HCT116 (cell line): ENCODE measurements around the gene CAP2. TPM values are rescaled to one million over a fixed set of nuclear protein-coding genes. Genes with fewer than 3 reads are reported as not detected.
A peak's percentile ranks its signal among the peaks of the same experiment; 100 is the strongest.

Experiments used
- ATAC-seq: fragments of 200-7000 bp; cut with Tn5 transposase; 2 replicates; pipeline ENCODE4 v1.9.1; 2020; ENCODE audit warnings: mild to moderate bottlenecking, moderate library complexity
- BruUV-seq: library from RNA; stranded (reverse); fragments of 400-500 nt; replicated peaks from 2 replicates; lab custom pipeline; 2021; lab: Mats Ljungman, UMichigan
- CTCF ChIA-PET: fragments of 300-600 bp; sonication (Branson Sonifier 250); formaldehyde crosslinking; loops from one replicate; lab custom pipeline; 2021; ENCODE audit warnings: antibody characterized with exemption; lab: Charles Lee
- POLR2A ChIA-PET: fragments of 300-600, 350-600 bp; sonication (Branson Sonifier 250); formaldehyde crosslinking; loops from one replicate; lab custom pipeline; 2021; ENCODE audit warnings: antibody characterized with exemption; lab: Charles Lee
- RAD21 ChIA-PET, 2 experiments: fragments of 300-600 bp; sonication (Branson Sonifier 250); formaldehyde crosslinking; loops; one replicate each; lab custom pipeline; 2023; ENCODE audit warnings: low total read pairs in 2 of 2; ENCODE audit not compliant: uncharacterized antibody in 2 of 2, unreplicated experiment in 2 of 2, low non-redundant PET in 1 of 2; lab: Charles Lee
- DNase-seq: peaks from one replicate; pipeline ENCODE4 v3.0.0-alpha.2; 2010; ENCODE audit warnings: low read depth, low spot score
- H2AFZ ChIP-seq: fragments of 200-600 bp; shearing (Covaris generic), sonication (generic); 2 replicates; pipeline ENCODE4 v1.6.1; 2017; ENCODE audit warnings: low read depth, mixed run types, mixed read lengths, antibody characterized with exemption, low read length; ENCODE audit not compliant: poor library complexity, severe bottlenecking
- H3K27ac ChIP-seq: 2 replicates; pipeline ENCODE4 v1.5.1; 2012; ENCODE audit warnings: low read depth, low read length
- H3K27me3 ChIP-seq: fragments of 200-600 bp; sonication (generic); 2 replicates; pipeline ENCODE4 v1.6.1; 2016; ENCODE audit warnings: mixed run types, low read length, mixed read lengths; ENCODE audit not compliant: insufficient read depth
- H3K36me3 ChIP-seq, 2 experiments: fragments of 200-500 bp in 1 of 2; fragments of 200-600 bp in 1 of 2; sonication (Bioruptor generic) in 1 of 2; sonication (generic) in 1 of 2; 2 replicates each; pipeline versions ENCODE4 v1.5.1 to v1.6.1; 2014 to 2016; ENCODE audit warnings: low read length in 2 of 2, inconsistent platforms in 1 of 2, mixed read lengths in 1 of 2, mixed run types in 1 of 2; ENCODE audit not compliant: insufficient read depth in 2 of 2, control insufficient read depth in 1 of 2
- H3K4me1 ChIP-seq, 2 experiments: fragments of 200-600 bp in 1 of 2; sonication (generic) in 1 of 2; 2 replicates each; pipeline versions ENCODE4 v1.5.1 to v1.6.1; 2012 to 2017; ENCODE audit warnings: low read length in 2 of 2, inconsistent platforms in 1 of 2, mild to moderate bottlenecking in 1 of 2, mixed read lengths in 1 of 2, mixed run types in 1 of 2, moderate library complexity in 1 of 2; ENCODE audit not compliant: insufficient read depth in 2 of 2, control insufficient read depth in 1 of 2
- H3K4me2 ChIP-seq: fragments of 200-600 bp; sonication (generic); 2 replicates; pipeline ENCODE4 v1.6.1; 2017; ENCODE audit warnings: mixed run types, low read length, mixed read lengths
- H3K4me3 ChIP-seq, 2 experiments: fragments of 200-600 bp in 1 of 2; sonication (generic) in 1 of 2; replicated peaks in 1 of 2; 2 replicates each; pipeline ENCODE4 v1.5.1; 2011 to 2016; ENCODE audit warnings: low read length in 2 of 2, control low read depth in 1 of 2, low read depth in 1 of 2, mild to moderate bottlenecking in 1 of 2, mixed read lengths in 1 of 2, mixed run types in 1 of 2
- H3K79me2 ChIP-seq: fragments of 200-600 bp; sonication (generic); 2 replicates; pipeline ENCODE4 v1.6.1; 2017; ENCODE audit warnings: mild to moderate bottlenecking, mixed run types, low read length, moderate library complexity, mixed read lengths; ENCODE audit not compliant: insufficient read depth
- H3K9ac ChIP-seq: fragments of 200-600 bp; sonication (generic); 2 replicates; pipeline ENCODE4 v1.6.1; 2016; ENCODE audit warnings: low read length, mixed read lengths
- H3K9me2 ChIP-seq: fragments of 200-600 bp; sonication (generic), shearing (Covaris generic); 2 replicates; pipeline ENCODE4 v1.6.1; 2017; ENCODE audit warnings: mixed run types, mild to moderate bottlenecking, moderate library complexity; ENCODE audit not compliant: insufficient read depth
- H3K9me3 ChIP-seq, 2 experiments: fragments of 200-500 bp in 1 of 2; fragments of 200-600 bp in 1 of 2; sonication (Bioruptor generic) in 1 of 2; sonication (generic) in 1 of 2; 2 replicates each; pipeline ENCODE4 v1.6.1; 2014 to 2017; ENCODE audit warnings: low read length in 2 of 2, mixed read lengths in 2 of 2, inconsistent platforms in 1 of 2, low read depth in 1 of 2, mild to moderate bottlenecking in 1 of 2, mixed run types in 1 of 2, moderate library complexity in 1 of 2; ENCODE audit not compliant: control insufficient read depth in 1 of 2, insufficient read depth in 1 of 2
- H4K20me1 ChIP-seq: fragments of 200-600 bp; sonication (generic), shearing (Covaris generic); 2 replicates; pipeline ENCODE4 v1.6.1; 2017; ENCODE audit warnings: mixed run types, mild to moderate bottlenecking, moderate library complexity; ENCODE audit not compliant: insufficient read depth
- CBX3 ChIP-seq: IDR thresholded peaks from 2 replicates; pipeline ENCODE4 v1.6.1; 2012; ENCODE audit warnings: low read depth
- ELF1 ChIP-seq: IDR thresholded peaks from 2 replicates; pipeline ENCODE4 v1.6.1; 2012; ENCODE audit warnings: low read depth, borderline replicate concordance
- FOSL1 ChIP-seq: IDR thresholded peaks from 2 replicates; pipeline ENCODE4 v1.6.1; 2012; ENCODE audit warnings: low read depth
- MAX ChIP-seq: IDR thresholded peaks from 2 replicates; pipeline ENCODE4 v1.6.1; 2012
- RAD21 ChIP-seq: IDR thresholded peaks from 2 replicates; pipeline ENCODE4 v1.6.1; 2012; ENCODE audit warnings: low read depth, mild to moderate bottlenecking
- SIN3A ChIP-seq: IDR thresholded peaks from 2 replicates; pipeline ENCODE4 v1.6.1; 2012; ENCODE audit warnings: low read depth
- SRF ChIP-seq: IDR thresholded peaks from 2 replicates; pipeline ENCODE4 v1.6.1; 2012; ENCODE audit warnings: low read depth
- TCF7L2 ChIP-seq: IDR thresholded peaks from 2 replicates; pipeline ENCODE4 v1.7.0; 2011; ENCODE audit warnings: borderline replicate concordance, inconsistent platforms; ENCODE audit not compliant: insufficient read depth, insufficient read length; ENCODE audit errors: extremely low read depth
- intact Hi-C: fragments of 100-400 bp; cut with micrococcal nuclease; formaldehyde crosslinking; loops from 2 replicates; pipeline ENCODE4 v1.10.0; 2022
- total RNA-seq: library from RNA; stranded (reverse); gene quantifications from one replicate; pipeline ENCODE4 v1.2.1, GENCODE V29; 2021; ENCODE audit not compliant: unreplicated experiment

The CAP2 gene
- total RNA-seq, 1 experiment from 2014 or later = 3.8 TPM

GRCh38 chr6:17562636-17563035, 169.2 kb downstream of the CAP2 start (continued):
- no peak for TF ChIP-seq CBX3

- intact Hi-C loops = no loop called here
- Histone ChIP-seq H2AFZ (no peak overlapping the region), H3K27ac (no peak overlapping the region), H3K9me2 (no peaks in the 10 kb centered on the region), H3K27me3 (no peaks in the 10 kb centered on the region), H3K4me3 (no peak overlapping the region), H3K36me3 (no peaks in the 10 kb centered on the region), H3K4me1 (no peaks in the 10 kb centered on the region), H3K9ac (no peak overlapping the region), H3K4me2 (no peak overlapping the region), H4K20me1 (no peaks in the 10 kb centered on the region), H3K9me3 (peaks cover 4 to 10% of the 10 kb centered on the region in 2 experiments; a peak in 3 of 4 replicates), H3K79me2 (no peaks in the 10 kb centered on the region)
- TF ChIP-seq CBX3 (peak; percentile 60; the same call in 1 of the 2 replicates), ELF1 (no peak)
- no TSS peak for BruUV-seq
- ChIA-PET RAD21 (no interaction called here), POLR2A (no interaction called here), CTCF (no interaction called here)
- ATAC-seq (no peak), DNase-seq (no peak)
These were observed 172.0 kb downstream of the CAP2 start for GRCh38 chr6:17565399-17565798.

- ChIA-PET RAD21 (no interaction called here), CTCF (interaction anchor here (1.1 kb wide), 1 partner anchor 9 kb away, joined by 3 read pairs; no protein-coding TSS in a partner anchor), POLR2A (no interaction called here)
- Histone ChIP-seq H3K9me3 (peaks cover 4 to 5% of the 10 kb centered on the region in 2 experiments; a peak in 2 of 4 replicates), H3K36me3 (no peaks in the 10 kb centered on the region), H4K20me1 (no peaks in the 10 kb centered on the region), H3K4me3 (no peak overlapping the region), H3K9me2 (no peaks in the 10 kb centered on the region), H3K4me1 (no peaks in the 10 kb centered on the region), H3K27ac (no peak overlapping the region), H2AFZ (no peak overlapping the region), H3K27me3 (no peaks in the 10 kb centered on the region), H3K9ac (no peak overlapping the region), H3K4me2 (no peak overlapping the region), H3K79me2 (no peaks in the 10 kb centered on the region)
- ATAC-seq (no peak), DNase-seq (no peak)
- intact Hi-C loops = no loop called here
- no peak for TF ChIP-seq SRF
- TF ChIP-seq MAX = no peak
- TF ChIP-seq FOSL1 = no peak
- TF ChIP-seq TCF7L2 = no peak
- TF ChIP-seq SIN3A = no peak
- TF ChIP-seq RAD21 = no peak
- TF ChIP-seq CBX3 = no peak
- no TSS peak for BruUV-seq
These were observed 181.6 kb downstream of the CAP2 start for GRCh38 chr6:17574866-17575560.
